GM12892 (cell line): ENCODE data around the gene OPN5.

ENCODE experiments used
- POLR2A ChIP-seq: IDR thresholded peaks from 2 replicates; pipeline ENCODE4 v1.6.1; 2011; ENCODE audit warnings: low read depth, low read length, control low read depth
- POLR2AphosphoS5 ChIP-seq: IDR thresholded peaks from 2 replicates; pipeline ENCODE4 v1.6.1; 2011; ENCODE audit warnings: low read depth, low read length, control low read depth
- TAF1 ChIP-seq: IDR thresholded peaks from 2 replicates; pipeline ENCODE4 v1.6.1; 2011; ENCODE audit warnings: low read depth, mild to moderate bottlenecking, control low read depth, low read length, borderline replicate concordance

DNA sequence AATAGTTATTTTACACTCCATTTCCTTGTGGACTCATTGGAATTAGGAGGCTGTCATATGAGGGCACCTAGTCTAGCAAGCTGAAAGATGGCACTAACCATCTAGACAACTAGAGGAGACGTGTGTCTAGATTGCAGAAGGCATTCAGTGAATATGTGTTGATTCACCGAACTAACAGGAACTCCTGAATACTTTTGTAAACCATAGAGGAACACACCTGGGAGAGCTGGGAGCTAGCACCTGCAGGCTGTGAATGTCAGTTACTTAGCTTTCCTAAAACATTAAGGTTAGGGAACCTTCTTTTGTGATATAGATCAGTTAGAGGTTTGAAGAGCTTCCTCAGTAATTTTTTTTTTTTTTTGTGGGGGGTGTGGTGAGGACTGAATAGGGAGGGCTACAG lies 7.7 kb downstream of the OPN5 start:
- TF ChIP-seq POLR2AphosphoS5: no peak
- TF ChIP-seq POLR2A: no peak
- no peak for TF ChIP-seq TAF1
